Measurements from ENCODE around the gene MSI2.

GRCh38 chr17:57404073-57404472 is 147.8 kb downstream of the MSI2 start:
- TF ChIP-seq ZNF274 (IDR thresholded peaks at IDR 0.05; ENCODE audit: low read depth, low read length) (no peak), SUZ12 (IDR thresholded peaks at IDR 0.05; ENCODE audit: extremely low read depth, insufficient read depth, insufficient read length) (no peak), YY1 (IDR thresholded peaks at IDR 0.05; ENCODE audit: insufficient read depth, insufficient read length) (no peak)
